Measurements from ENCODE around the gene NLRP13.

The NLRP13 gene

GRCh38 chr19:55909801-55910200 lies 22.3 kb downstream of the NLRP13 start:
- Histone ChIP-seq H3K36me3 (ENCODE audit: insufficient read depth) (no peaks in the 10 kb centered on the region), H3K27ac (no peak overlapping the region), H3K27me3 (ENCODE audit: insufficient read depth, low read depth) (no peaks in the 10 kb centered on the region), H3K9ac (no peak overlapping the region), H3K4me2 (no peak overlapping the region), H3K4me3 (IDR thresholded peaks at IDR 0.05; ENCODE audit: insufficient read depth, low read depth, low read length) (no peak overlapping the region), H3K4me1 (ENCODE audit: low read depth, poor library complexity, severe bottlenecking) (no peaks in the 10 kb centered on the region), H2AFZ (ENCODE audit: low read depth) (no peak overlapping the region), H4K20me1 (ENCODE audit: insufficient read depth) (no peaks in the 10 kb centered on the region), H3K79me2 (ENCODE audit: insufficient read depth, low read depth) (no peaks in the 10 kb centered on the region)
- TF ChIP-seq CTCF (conservative IDR thresholded peaks at IDR 0.05; ENCODE audit: low read depth, low read length): no peak

GRCh38 chr19:55907746-55908145 lies 24.4 kb downstream of the NLRP13 start:
- no peaks in the 10 kb centered on the region for H3K27me3 ChIP-seq (ENCODE audit: insufficient read depth, low read depth)
- no peak overlapping the region for H3K4me2 ChIP-seq
- H2AFZ ChIP-seq (ENCODE audit: low read depth): no peak overlapping the region
- H3K9ac ChIP-seq: no peak overlapping the region
- H3K36me3 ChIP-seq (ENCODE audit: insufficient read depth): no peaks in the 10 kb centered on the region
- no peaks in the 10 kb centered on the region for H3K79me2 ChIP-seq (ENCODE audit: insufficient read depth, low read depth)
- no peak for TF ChIP-seq CTCF (conservative IDR thresholded peaks at IDR 0.05; ENCODE audit: low read depth, low read length)
- no peaks in the 10 kb centered on the region for H4K20me1 ChIP-seq (ENCODE audit: insufficient read depth)
- H3K27ac ChIP-seq: no peak overlapping the region
- no peak overlapping the region for H3K4me3 ChIP-seq (IDR thresholded peaks at IDR 0.05; ENCODE audit: insufficient read depth, low read depth, low read length)
- H3K4me1 ChIP-seq (ENCODE audit: low read depth, poor library complexity, severe bottlenecking): no peaks in the 10 kb centered on the region

- Histone ChIP-seq H3K9ac (no peak overlapping the region), H3K27ac (no peak overlapping the region), H3K27me3 (ENCODE audit: insufficient read depth, low read depth) (no peaks in the 10 kb centered on the region), H3K4me3 (IDR thresholded peaks at IDR 0.05; ENCODE audit: insufficient read depth, low read depth, low read length) (no peak overlapping the region), H3K4me2 (no peak overlapping the region), H4K20me1 (ENCODE audit: insufficient read depth) (no peaks in the 10 kb centered on the region), H2AFZ (ENCODE audit: low read depth) (no peak overlapping the region), H3K36me3 (ENCODE audit: insufficient read depth) (no peaks in the 10 kb centered on the region), H3K79me2 (ENCODE audit: insufficient read depth, low read depth) (no peaks in the 10 kb centered on the region), H3K4me1 (ENCODE audit: low read depth, poor library complexity, severe bottlenecking) (no peaks in the 10 kb centered on the region)
- TF ChIP-seq CTCF (conservative IDR thresholded peaks at IDR 0.05; ENCODE audit: low read depth, low read length): no peak
These were observed 24.9 kb downstream of the NLRP13 start for GRCh38 chr19:55907286-55907685.

- H3K27me3 ChIP-seq (ENCODE audit: insufficient read depth, low read depth): no peaks in the 10 kb centered on the region
These were observed 29.9 kb downstream of the NLRP13 start for GRCh38 chr19:55902080-55902751.

More at GRCh38 chr19:55902080-55902751, 29.9 kb downstream of the NLRP13 start:
- TF ChIP-seq CTCF (conservative IDR thresholded peaks at IDR 0.05; ENCODE audit: low read depth, low read length): no peak
- Histone ChIP-seq H3K4me3 (IDR thresholded peaks at IDR 0.05; ENCODE audit: insufficient read depth, low read depth, low read length) (no peak overlapping the region), H3K36me3 (ENCODE audit: insufficient read depth) (no peaks in the 10 kb centered on the region), H2AFZ (ENCODE audit: low read depth) (no peak overlapping the region), H3K79me2 (ENCODE audit: insufficient read depth, low read depth) (no peaks in the 10 kb centered on the region), H3K4me2 (no peak overlapping the region), H4K20me1 (ENCODE audit: insufficient read depth) (no peaks in the 10 kb centered on the region), H3K9ac (no peak overlapping the region), H3K27ac (no peak overlapping the region), H3K4me1 (ENCODE audit: low read depth, poor library complexity, severe bottlenecking) (no peaks in the 10 kb centered on the region)
